Muscle of back (tissue), 11 donors: Measurements from ENCODE around the gene GPR171. TPM values are rescaled to one million over a fixed set of nuclear protein-coding genes. Genes with fewer than 3 reads are reported as not detected.
A peak's percentile ranks its signal among the peaks of the same experiment; 100 is the strongest.
"Not testable (repeated sequence)": the region's sequence is repeated elsewhere in the genome, so short reads cannot be mapped to it uniquely, and the experiment has no call there.

Experiments used
- DNase-seq, 3 donors: peaks; one replicate each; pipeline versions ENCODE4 v3.0.0 to v3.0.0-alpha.2; 2013
- polyA plus RNA-seq, 10 donors: library from polyadenylated mRNA; unstranded; fragments of 120-200 nt; gene quantifications; one replicate each; pipeline ENCODE4 v1.2.1, GENCODE V29; 2013; ENCODE audit not compliant: insufficient read length in 10 of 10

Gene GPR171
- polyA plus RNA-seq, 10 donors: 0.31 to 2.7 (median 0.84) TPM; not detected in 6

DNA sequence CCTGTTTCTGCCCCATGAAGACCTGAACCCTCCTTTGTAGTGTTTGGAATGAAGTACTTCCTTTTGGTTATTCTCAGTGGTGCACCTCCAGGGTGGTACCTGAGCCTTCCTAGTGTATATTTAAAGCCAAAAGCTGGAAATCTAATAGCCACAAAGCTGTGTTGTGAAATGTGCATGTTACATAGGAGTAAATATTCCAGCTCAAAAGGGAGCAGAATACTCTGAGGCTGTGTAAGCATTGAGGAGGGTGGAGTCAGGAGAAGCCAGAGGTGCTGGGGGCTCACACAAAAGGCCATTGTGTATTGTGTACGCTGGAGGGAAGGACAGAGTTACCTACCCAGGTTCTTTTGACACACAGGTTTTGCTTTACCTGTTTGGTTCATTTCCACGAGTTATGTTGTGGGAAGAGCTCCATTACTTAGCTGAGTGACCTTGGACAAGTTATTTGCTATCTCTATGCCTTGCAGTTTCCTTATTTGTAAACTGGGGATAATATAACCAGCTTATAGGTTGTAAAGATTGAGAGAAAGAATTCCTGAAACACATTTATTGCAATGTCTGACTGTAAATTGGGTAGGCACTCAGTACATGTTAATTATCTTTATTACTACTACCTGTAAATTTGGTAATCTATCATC is 24.7 kb downstream of the GPR171 start:
- DNase-seq: no peak

DNA sequence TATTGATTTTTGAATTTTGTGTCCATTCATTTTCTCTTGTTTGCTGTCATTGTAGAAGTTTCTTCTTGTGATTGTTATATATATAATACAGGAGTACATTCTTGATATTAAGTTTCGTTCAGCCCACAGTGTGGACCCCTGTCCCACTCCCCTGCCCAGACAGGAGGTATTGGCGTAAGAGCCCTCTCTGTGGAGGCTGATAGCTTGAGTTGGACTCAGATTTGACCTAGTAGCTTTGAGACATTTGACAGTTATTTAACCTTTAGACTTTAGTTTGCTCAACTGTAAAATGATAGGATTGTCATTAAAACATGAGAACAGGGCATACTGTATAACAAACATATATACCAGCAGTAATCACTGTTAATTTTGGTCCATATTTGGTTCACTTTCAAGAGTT is 27.1 kb downstream of the GPR171 start:
- no peak for DNase-seq

DNA sequence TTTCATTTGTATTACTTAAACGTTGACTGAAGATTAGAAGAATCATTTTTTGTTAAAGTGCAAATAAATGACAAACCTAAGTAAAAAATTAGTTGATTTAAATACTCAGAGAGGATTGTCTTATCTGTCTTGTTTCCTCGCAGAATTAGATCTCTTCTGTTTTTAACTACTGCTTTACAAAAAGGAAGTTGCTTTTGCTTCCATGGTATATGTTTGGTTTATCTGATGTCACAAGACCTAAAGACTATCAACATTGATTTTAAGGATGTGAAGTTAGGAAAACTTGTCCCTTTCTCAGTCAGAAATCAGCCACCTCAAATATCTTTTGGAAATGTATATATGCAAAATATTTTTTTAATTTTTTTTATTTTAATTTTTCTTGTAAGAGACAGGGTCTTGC is 28.7 kb downstream of the GPR171 start:
- no peak for DNase-seq

DNA sequence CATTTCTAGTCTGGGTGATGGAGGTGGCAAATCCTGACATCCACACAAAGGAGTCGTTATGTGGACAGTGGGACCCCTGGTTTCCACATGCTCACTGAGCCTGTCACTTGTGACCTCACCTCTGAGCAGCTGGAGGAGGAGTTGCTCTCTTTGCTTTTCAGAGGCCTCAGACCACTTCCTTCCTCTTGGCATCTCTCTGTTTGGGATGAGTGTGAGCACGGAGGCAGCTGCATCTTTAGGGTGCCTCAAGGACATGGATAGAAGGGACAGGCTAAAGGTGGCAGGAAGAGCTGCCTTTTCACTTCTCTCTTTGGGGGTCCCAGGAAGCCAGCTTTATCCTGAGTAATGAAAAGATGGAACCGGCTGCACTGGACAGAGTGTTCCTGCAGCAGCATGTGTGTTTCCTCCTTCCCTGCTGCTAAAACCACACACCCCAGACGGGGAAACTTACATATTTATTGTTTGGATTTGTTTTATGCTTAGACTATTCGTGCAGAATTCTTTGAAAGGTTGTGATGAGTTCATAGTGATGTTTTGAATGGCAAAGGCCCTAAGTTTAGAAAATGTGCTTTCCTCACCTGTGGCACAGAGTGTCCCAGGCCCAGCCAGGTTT is 31.8 kb downstream of the GPR171 start:
- DNase-seq: peak in 2 of 3 donors; percentile 7 to 40

DNA sequence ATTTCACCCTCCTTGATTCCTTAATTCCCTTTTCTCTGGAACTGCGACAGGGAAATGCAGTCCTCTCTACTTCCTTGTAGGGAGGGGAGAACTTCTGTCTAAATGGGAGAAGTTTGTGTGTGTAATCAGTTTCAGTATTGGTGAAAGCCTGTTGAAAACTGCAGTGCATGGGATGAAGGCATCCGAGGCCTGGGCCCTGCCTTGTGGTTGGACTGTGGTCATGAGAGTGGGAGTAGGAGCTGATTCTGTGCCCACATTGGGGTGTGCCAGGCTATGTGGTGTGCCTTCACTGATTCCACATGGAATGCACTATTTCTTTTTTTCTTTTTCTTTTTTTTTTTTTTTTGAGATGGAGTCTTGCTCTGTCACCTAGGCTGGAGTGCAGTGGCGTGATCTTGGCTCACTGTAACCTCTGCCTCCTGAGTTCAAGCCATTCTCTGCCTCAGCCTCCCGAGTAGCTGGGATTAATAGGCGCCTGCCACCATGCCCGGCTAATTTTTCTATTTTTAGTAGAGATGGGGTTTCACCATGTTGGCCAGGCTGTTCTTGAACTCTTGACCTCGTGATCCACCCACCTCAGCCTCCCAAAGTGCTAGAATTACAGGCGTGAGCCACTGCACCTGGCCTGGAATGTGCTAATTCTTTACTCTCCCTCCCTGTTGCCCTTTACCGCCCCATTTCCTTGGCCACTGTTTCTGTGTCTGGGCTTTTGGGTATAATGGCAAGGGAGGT is 32.9 kb downstream of the GPR171 start:
- not testable (repeated sequence) for DNase-seq

DNA sequence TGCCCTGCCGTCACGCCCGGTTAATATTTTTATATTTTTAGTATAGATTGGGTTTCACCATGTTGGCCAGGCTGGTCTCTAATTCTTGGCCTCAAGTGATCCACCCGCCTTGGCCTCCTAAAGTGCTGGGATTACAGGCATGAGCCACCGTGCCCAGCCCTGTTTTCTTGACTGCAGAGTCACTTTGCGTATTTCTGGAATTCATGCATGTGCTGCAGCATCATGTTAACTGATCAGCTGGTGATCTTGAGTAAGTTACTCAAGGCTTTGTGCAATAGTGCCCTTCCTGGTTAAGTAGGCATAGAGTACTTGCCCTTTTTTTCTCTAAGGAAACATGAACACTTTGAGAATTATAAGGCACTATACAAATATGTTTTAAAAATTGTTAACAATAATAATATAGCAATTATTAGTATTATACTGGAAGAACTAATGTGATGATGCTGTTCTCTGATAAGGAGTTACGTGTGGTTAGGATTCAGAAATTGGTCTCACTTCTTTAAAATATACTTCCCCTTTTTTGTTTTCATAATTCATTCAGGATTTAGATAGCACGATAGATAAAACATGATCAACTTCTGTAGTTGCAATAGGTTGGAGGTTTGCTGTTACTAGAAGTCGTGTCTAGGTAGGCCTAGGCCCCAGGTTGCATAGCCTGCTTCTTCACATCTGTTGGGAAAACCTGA is 33.6 kb downstream of the GPR171 start:
- DNase-seq: peak in 1 of 3 donors; percentile 30

DNA sequence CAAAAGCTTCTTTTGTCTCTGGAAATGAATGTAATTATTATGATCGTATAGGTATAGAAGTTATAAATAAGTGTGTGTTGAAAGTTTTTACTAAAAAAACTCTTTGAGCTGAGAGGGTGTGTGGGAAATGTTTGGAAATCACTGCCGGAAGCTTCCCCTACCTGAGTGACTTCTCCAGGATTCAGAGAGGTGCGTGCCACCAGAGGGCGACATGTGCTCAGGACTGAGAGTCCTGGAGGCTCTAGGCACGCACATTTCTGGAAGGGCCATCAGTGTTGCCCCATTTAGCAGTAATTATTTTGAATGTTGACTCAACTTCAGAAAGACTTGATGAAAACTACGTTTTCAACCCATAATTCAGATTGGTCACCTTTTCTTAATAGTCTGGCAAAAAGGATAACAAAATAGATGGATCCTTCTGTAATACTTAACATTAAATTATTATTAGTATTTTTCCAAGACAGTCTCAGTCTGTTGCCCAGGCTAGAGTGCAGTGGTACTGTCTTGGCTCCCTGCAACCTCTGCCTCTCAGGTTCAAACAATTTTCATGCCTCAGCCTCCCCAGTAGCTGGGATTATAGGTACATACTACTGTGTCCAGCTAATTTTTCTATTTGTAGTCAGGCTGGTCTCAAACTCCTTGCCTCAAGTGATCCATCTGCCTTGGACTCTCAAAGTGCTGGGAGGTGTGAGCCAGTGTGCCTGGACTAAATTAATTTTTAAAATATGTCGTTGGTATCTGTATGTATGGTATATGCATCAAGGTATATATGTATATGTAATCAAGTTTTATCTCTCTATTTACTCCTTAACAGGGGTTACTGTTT is 34.5 kb downstream of the GPR171 start:
- DNase-seq: peak; percentile 60 to 63 (median 61)

DNA sequence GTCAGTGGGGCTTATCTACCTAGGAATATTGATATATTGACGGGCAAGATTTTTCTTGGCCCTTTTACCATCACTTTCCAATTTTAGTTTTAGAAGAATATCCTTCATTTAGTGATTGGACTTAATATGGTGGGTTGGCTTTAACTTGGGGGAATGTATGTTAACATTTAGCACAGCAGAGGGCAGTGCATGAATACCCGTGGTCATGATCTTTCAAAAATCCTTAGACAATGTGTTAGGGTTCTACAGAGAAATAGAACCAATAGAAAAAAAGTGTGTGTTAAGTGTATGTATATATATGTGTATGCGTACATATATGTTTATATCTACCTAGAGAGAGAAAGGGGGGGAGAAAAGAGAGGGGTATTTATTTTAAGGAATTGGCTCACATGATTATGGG is 36.9 kb downstream of the GPR171 start:
- no peak for DNase-seq

DNA sequence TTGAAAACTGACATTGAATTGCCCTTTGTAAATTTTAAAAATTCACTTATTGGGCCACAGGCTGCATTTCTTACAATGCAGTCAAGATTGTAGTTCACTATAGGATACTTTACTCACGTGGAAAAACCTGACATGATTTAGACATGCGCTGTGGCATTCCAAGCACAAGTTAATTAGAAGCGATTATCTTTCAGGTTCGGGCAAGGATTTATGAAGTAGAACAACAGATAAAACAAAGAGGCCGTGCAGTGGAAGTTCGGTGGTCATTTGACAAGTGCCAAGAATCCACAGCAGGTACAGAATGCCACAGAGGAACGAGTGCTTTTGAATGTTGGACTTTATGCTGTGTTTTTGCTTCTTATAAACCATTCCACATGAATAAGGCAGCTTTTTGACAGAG is 37.8 kb downstream of the GPR171 start:
- no peak for DNase-seq

DNA sequence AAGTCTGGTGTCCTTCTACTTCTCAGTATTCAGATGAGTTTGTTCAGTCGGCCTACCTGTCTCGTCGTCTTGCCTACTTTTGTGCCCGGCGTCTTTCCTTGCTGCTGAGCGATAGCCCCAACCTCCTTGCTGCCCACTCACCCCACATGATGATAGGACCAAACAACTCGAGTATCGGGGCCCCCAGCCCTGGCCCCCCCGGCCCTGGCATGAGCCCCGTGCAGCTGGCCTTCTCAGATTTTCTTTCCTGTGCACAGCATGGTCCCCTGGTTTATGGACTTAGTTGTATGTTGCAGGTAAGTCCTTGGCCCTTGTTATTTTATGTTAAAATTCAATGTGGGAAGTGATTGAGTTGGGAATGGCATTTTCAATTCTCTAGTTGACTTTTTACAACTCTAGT is 43.2 kb downstream of the GPR171 start:
- DNase-seq: no peak

DNA sequence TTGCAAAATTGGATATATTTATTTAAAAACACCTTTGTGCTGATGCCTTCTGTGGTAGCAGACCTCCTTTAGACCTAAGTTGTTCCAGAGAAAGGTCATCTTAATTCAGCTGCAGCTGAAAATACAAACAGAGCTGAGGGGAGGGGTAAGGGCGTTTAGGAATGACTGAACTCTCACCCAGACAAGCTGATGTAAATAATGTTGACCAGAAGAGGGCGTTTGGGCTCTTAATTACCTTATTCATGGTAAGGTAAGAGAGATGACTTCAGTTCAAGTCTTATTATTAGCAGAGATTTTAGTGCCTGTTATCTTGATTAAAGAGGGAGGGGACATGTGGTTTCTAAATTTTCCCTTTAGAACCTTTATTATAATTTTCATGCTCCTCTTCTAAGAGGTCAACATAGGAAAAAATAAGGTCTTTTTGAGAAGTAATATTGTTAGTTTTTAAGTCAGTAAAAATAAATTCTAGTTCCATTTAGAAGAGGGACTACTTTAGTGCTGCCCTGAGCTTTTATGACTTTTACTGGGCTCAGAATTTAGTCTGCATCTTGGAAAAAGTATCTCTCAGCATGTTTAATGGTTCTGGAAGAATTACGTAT is 46.3 kb downstream of the GPR171 start:
- peak in 1 of 3 donors; percentile 44 for DNase-seq

DNA sequence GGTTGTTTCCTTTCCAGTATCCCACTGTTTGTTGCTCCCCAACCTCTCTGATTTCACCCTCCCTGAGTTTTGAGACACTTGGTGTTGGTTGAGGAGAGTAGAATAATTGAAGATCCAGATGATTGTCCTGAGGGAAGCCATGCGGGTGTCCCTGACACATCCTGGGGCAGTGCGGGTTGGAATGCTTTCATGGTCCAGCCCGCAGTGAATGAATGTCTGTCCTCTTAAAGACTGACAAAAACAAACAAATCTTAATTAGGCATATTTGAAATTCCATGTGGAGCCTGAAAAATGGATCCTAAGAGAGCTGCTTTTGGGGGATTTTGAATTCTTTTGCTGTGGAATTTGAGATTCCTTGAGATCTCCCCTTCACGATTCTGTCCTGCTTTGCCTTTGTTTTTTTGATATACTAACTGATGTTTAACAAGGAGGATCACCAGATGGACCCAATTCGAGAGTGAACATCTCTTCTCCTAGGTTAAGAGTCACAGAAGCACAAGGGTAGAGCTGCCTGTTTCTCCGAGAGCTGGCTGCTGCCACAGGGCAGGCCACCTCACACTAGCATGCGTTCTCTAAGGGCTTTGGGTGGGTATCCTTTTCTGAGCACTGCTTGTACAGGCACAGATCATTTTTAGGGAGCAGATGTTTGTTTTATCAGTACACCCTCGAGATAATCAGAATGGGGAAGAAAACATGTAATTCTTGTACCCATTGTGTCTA is 47.4 kb downstream of the GPR171 start:
- DNase-seq: no peak

DNA sequence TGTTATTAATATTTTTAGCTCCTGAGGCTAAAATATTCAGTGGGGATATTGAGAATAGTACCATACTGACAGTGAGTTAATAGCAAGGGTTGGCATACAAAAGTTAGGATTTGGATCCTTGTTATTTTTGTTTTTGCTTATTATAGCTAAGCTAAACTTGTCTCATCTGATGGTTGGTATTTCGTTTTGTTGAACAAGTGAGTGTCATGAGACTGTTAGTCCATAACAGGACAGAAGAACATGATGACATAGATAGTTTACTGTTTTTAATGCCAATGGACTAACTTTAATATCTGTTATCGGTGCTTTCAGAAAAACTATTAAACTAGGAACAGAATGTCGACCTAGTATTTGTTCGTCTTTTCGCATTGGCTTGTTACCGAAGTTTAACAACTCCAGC is 48.5 kb downstream of the GPR171 start:
- DNase-seq: no peak

DNA sequence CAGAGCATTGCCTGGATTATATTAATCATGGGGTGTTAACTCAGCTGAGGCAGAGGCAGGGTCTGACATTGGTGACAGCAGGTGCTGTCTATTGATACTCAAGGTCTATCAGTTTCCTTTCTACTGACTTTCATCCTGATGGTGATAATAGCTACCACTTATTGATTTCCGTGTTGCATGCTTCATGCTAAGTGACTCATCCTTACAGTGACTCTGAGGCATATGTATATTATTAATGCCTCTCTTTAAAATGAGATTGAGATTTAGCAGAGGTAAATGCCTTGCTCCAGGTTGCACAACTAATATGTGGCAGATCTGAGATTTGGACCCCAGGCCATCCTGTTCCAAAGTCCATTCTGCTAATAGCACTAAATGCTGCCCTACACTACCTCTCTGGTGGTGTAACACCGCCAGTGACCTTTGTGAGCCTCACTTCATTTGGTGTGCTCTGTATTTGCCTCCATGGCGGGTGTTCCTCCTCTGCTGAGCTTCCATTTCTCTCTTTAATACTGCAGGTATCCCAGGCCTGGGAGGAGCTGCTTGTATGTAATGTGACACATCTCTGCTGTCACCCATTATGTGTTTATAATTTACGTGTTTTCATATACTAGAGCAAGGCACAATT is 50.4 kb downstream of the GPR171 start:
- DNase-seq: no peak

Other genes with a start within 250 kb of the GPR171 start
- under 1 TPM in 9 of 10 donors, not detected in 1; 0.20 to 0.75 (median 0.24) TPM for gene CLRN1, start 230.5 kb downstream of the GPR171 start, polyA plus RNA-seq
- gene MED12L, start 117.6 kb downstream of the GPR171 start, polyA plus RNA-seq: 10 to 100 TPM in 1 of 10 donors, 1 to 10 TPM in 9; 6.4 to 10.2 (median 7.7) TPM
- 1 to 10 TPM; 1.0 to 1.9 (median 1.4) TPM for gene P2RY14, start 75.3 kb upstream of the GPR171 start, polyA plus RNA-seq
- gene GPR87, start 113.6 kb upstream of the GPR171 start, polyA plus RNA-seq: 1 to 10 TPM in 2 of 10 donors, not detected in 8; 1.9 to 2.5 TPM
- gene P2RY13, start 126.3 kb upstream of the GPR171 start, polyA plus RNA-seq: 1 to 10 TPM in 8 of 10 donors, under 1 TPM in 2; 0.53 to 1.9 (median 1.3) TPM
- 1 to 10 TPM in 3 of 10 donors, under 1 TPM in 7; 0.58 to 1.7 (median 0.93) TPM for gene P2RY12, start 181.5 kb upstream of the GPR171 start, polyA plus RNA-seq